AG04450 (cell line): Measurements from ENCODE around the gene ARHGAP26. TPM values are rescaled to one million over a fixed set of nuclear protein-coding genes. Genes with fewer than 3 reads are reported as not detected.

Source experiments
- CTCF ChIA-PET: fragments of 300-600, 350-600 bp; formaldehyde crosslinking; extraction: SDS; loops from one replicate; lab custom pipeline; 2022; ENCODE audit warnings: antibody characterized with exemption, inconsistent platforms; lab: Charles Lee
- POLR2A ChIA-PET: fragments of 350-600 bp; formaldehyde crosslinking; extraction: SDS; loops from one replicate; lab custom pipeline; 2021; ENCODE audit warnings: antibody characterized with exemption, inconsistent platforms; lab: Yijun Ruan, JAX
- DNase-seq: peaks from one replicate; pipeline ENCODE4 v3.0.0-alpha.2; 2011; ENCODE audit warnings: low read depth, low spot score
- H3K27ac ChIP-seq: one replicate; pipeline ENCODE4 v1.5.1; 2012; ENCODE audit warnings: low read depth, low read length, control low read depth
- H3K27me3 ChIP-seq: one replicate; pipeline ENCODE4 v1.6.0; 2012; ENCODE audit warnings: low read length; ENCODE audit not compliant: control insufficient read depth, insufficient read depth
- H3K4me3 ChIP-seq: 2 replicates; pipeline ENCODE4 v1.5.1; 2011; ENCODE audit warnings: mild to moderate bottlenecking, low read depth, low read length, control low read depth
- H3K9me3 ChIP-seq: 2 replicates; pipeline ENCODE4 v1.5.1; 2012; ENCODE audit warnings: low read length; ENCODE audit not compliant: control insufficient read depth, insufficient read depth
- polyA plus RNA-seq: library from polyadenylated mRNA; depleted of rRNA; stranded (reverse); fragments of >200 nt; gene quantifications from 2 replicates; pipeline ENCODE4 v1.2.3, GENCODE V29; 2011
- TF ChIP-seq, protein P1 (sequence below): IDR thresholded peaks from 2 replicates; pipeline ENCODE4 v1.5.1; 2011; ENCODE audit warnings: low read depth, low read length, control low read depth, inconsistent platforms

ARHGAP26 gene
- polyA plus RNA-seq, 1 experiment, result 0.56 TPM

DNA sequence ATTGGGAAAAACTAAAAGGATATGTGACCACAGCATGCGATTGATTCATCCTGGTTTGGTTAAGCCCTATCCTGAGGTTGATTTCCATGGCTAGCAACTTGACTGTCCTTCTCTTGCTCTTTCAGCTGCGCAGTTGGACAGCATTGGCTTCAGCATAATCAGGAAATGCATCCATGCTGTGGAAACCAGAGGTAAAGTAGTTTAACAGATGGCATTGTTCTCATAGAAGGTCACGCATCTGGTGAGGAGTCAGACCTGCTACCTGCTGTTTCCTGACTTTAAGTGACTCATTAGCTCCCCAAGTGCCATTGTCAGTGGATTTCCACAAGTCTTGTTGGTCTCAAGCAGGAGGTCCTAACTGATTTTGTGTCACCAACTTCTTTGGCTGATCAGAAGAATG is 266.9 kb downstream of the ARHGAP26 start:
- no peak for DNase-seq
- POLR2A ChIA-PET, result no interaction called here

DNA sequence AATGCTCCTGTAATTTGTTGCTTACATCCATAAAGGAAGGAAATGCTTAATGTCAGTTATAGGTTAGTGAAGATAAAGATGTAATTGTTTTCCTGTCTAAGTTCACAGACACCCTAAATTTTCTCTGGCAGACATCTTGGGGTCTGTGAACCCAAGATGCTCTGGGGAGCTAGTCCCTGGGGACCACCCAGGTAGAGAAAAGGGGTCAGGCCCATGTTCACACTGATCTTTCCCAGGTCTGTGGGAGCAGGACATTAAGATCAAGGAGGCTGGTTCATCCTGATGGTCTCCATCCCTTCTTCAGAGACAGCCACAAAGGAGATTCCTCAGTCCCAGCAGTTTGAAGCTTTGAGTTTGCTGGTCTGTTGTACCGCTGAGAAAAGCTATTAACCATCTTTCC is 267.5 kb downstream of the ARHGAP26 start:
- Histone ChIP-seq H3K27ac (no peak overlapping the region), H3K27me3 (no peaks in the 10 kb centered on the region), H3K4me3 (no peak overlapping the region), H3K9me3 (no peaks in the 10 kb centered on the region)
- no peak for DNase-seq
- CTCF ChIA-PET, result no interaction called here
- TF ChIP-seq, protein P1, sequence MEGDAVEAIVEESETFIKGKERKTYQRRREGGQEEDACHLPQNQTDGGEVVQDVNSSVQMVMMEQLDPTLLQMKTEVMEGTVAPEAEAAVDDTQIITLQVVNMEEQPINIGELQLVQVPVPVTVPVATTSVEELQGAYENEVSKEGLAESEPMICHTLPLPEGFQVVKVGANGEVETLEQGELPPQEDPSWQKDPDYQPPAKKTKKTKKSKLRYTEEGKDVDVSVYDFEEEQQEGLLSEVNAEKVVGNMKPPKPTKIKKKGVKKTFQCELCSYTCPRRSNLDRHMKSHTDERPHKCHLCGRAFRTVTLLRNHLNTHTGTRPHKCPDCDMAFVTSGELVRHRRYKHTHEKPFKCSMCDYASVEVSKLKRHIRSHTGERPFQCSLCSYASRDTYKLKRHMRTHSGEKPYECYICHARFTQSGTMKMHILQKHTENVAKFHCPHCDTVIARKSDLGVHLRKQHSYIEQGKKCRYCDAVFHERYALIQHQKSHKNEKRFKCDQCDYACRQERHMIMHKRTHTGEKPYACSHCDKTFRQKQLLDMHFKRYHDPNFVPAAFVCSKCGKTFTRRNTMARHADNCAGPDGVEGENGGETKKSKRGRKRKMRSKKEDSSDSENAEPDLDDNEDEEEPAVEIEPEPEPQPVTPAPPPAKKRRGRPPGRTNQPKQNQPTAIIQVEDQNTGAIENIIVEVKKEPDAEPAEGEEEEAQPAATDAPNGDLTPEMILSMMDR, result no peak
- POLR2A ChIA-PET, result no interaction called here

More for the DNA sequence above, 266.9 kb downstream of the ARHGAP26 start:
- no peaks in the 10 kb centered on the region for H3K9me3 ChIP-seq
- TF ChIP-seq, protein P1, result no peak
- H3K27me3 ChIP-seq, result peaks cover 4% of the 10 kb centered on the region
- CTCF ChIA-PET, result interaction anchor here (0.6 kb wide), 1 partner anchor 69 kb away, joined by 6 read pairs; no protein-coding TSS in a partner anchor
- no peak overlapping the region for H3K27ac ChIP-seq
- no peak overlapping the region for H3K4me3 ChIP-seq

GRCh38 chr5:143040622-143041021 is 270.4 kb downstream of the ARHGAP26 start:
- TF ChIP-seq, protein P1, result no peak

DNA sequence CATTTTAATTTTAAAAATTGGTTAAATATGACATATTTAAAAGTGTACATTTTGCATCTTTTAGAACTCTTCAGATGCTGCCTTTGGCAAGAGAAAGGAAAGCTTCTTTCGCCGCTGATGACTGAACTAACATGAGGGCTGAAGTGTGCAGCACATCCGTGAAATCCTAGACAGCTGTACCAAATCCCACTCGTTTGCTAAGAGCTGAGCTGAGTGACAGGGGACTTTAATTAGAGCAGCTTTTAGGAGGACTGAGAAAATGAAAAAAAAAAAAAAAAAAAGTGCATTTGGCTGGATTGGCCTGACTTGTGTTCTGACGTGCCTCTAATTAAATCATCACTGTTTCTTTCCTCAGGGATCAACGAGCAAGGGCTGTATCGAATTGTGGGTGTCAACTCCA is 271.3 kb downstream of the ARHGAP26 start:
- Histone ChIP-seq H3K27me3 (no peaks in the 10 kb centered on the region), H3K27ac (no peak overlapping the region), H3K4me3 (no peak overlapping the region), H3K9me3 (no peaks in the 10 kb centered on the region)
- TF ChIP-seq, protein P1, result no peak
- ChIA-PET POLR2A (no interaction called here), CTCF (no interaction called here)
- DNase-seq, result no peak

More at GRCh38 chr5:143040622-143041021, 270.4 kb downstream of the ARHGAP26 start:
- Histone ChIP-seq H3K9me3 (no peaks in the 10 kb centered on the region), H3K27ac (no peak overlapping the region), H3K4me3 (no peak overlapping the region), H3K27me3 (no peaks in the 10 kb centered on the region)
- no peak for DNase-seq
- POLR2A ChIA-PET, result no interaction called here
- CTCF ChIA-PET, result interaction anchor here (0.5 kb wide), 1 partner anchor 24 kb away, joined by 3 read pairs; no protein-coding TSS in a partner anchor

DNA sequence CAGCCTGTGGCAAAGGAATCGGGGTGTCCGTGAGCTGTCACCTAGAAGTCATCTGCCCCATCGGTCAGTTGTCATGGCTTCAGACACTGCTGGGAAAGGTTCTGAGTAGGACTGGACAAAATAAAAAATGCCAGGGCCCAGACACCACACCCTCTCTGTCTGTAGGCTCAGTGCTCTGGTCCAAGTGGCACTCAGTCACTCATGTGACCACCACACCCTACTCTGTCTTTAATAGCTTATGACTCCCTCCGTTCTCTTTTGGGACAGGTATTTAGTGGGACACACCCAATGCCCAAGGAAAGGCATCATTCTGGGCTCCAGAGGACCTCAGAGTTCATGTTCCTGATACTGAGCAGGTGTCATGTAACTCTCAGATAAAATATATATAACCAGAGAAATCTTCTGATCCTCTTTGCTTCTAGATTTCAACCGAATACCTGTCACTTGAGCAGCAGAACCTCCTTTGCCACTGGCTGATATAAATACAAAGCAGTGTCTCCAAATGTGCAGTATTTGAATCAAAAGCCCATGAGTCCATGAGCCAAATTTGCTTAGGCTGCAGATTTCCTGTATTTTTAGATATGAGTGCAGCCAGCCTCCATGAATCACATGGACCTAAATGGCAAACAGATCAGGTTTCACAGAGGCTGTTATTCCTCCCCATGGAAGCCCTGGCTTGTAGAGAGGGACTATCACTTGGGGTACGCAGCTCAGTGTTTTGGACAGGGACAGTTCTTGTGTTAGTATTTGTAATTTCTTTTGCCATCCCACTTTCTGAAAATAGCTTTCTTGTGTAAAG is 272.0 kb downstream of the ARHGAP26 start:
- no peak overlapping the region for H3K27ac ChIP-seq
- no peaks in the 10 kb centered on the region for H3K9me3 ChIP-seq
- H3K4me3 ChIP-seq, result no peak overlapping the region
- no peak for DNase-seq
- ChIA-PET CTCF (interaction anchor here (1.6 kb wide), 1 partner anchor 329 kb away, joined by 5 read pairs; no protein-coding TSS in a partner anchor), POLR2A (no interaction called here)
- TF ChIP-seq, protein P1, result no peak
- H3K27me3 ChIP-seq, result no peaks in the 10 kb centered on the region
